ENCODE data around the gene ICOS. TPM values are rescaled to one million over a fixed set of nuclear protein-coding genes. Genes with fewer than 3 reads are reported as not detected.

ICOS gene
- total RNA-seq, 1 experiment from 2014 or later: not detected

DNA sequence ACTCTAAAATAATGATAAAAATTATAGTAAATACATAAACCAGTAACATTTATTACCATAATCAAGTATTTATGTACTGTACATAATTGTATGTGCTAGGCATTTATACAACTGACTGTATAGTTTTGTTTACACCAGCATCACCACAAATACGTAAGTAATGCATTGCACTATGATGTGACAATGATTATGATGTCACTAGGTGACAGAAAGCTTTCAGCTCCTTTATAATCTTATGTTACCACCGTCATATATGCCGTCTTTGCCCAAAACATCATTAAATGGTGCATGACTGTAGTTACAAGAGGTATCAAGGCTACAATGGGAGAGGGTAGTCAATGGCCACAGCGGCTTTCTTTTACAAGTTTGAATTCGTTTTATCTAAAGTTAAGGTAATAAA lies 60.1 kb downstream of the ICOS start:
- Histone ChIP-seq H2AFZ (ENCODE audit: low read length) (no peak overlapping the region), H3K4me2 (ENCODE audit: low read depth, low read length, poor library complexity, severe bottlenecking) (no peak overlapping the region), H3K27me3 (ENCODE audit: low read length) (no peaks in the 10 kb centered on the region), H3K4me3 (ENCODE audit: low read length) (no peak overlapping the region), H3K4me1 (ENCODE audit: low read length) (peaks cover 9% of the 10 kb centered on the region), H3K9me3 (ENCODE audit: low read length) (no peaks in the 10 kb centered on the region), H3K36me3 (ENCODE audit: insufficient read depth, low read length) (no peaks in the 10 kb centered on the region), H3K27ac (ENCODE audit: low read length) (no peak overlapping the region), H3K9ac (ENCODE audit: low read length) (no peak overlapping the region), H3K9me2 (replicated peaks; ENCODE audit: insufficient read depth, low read length) (no peaks in the 10 kb centered on the region), H4K20me1 (ENCODE audit: insufficient read depth, low read depth, low read length) (no peaks in the 10 kb centered on the region), H3K79me2 (ENCODE audit: low read length) (no peaks in the 10 kb centered on the region)
- no peak for DNase-seq

GRCh38 chr2:203997481-203997880 lies 60.9 kb downstream of the ICOS start:
- no peak overlapping the region for H3K27ac ChIP-seq (ENCODE audit: low read length)
- H3K27me3 ChIP-seq (ENCODE audit: low read length): no peaks in the 10 kb centered on the region
- H3K9me2 ChIP-seq (replicated peaks; ENCODE audit: insufficient read depth, low read length): no peaks in the 10 kb centered on the region
- H2AFZ ChIP-seq (ENCODE audit: low read length): no peak overlapping the region
- peaks cover 9% of the 10 kb centered on the region for H3K4me1 ChIP-seq (ENCODE audit: low read length)
- DNase-seq: no peak
- no peaks in the 10 kb centered on the region for H4K20me1 ChIP-seq (ENCODE audit: insufficient read depth, low read depth, low read length)
- no peaks in the 10 kb centered on the region for H3K79me2 ChIP-seq (ENCODE audit: low read length)
- no peaks in the 10 kb centered on the region for H3K36me3 ChIP-seq (ENCODE audit: insufficient read depth, low read length)
- H3K4me2 ChIP-seq (ENCODE audit: low read depth, low read length, poor library complexity, severe bottlenecking): no peak overlapping the region
- H3K9ac ChIP-seq (ENCODE audit: low read length): no peak overlapping the region
- no peaks in the 10 kb centered on the region for H3K9me3 ChIP-seq (ENCODE audit: low read length)
- H3K4me3 ChIP-seq (ENCODE audit: low read length): no peak overlapping the region

DNA sequence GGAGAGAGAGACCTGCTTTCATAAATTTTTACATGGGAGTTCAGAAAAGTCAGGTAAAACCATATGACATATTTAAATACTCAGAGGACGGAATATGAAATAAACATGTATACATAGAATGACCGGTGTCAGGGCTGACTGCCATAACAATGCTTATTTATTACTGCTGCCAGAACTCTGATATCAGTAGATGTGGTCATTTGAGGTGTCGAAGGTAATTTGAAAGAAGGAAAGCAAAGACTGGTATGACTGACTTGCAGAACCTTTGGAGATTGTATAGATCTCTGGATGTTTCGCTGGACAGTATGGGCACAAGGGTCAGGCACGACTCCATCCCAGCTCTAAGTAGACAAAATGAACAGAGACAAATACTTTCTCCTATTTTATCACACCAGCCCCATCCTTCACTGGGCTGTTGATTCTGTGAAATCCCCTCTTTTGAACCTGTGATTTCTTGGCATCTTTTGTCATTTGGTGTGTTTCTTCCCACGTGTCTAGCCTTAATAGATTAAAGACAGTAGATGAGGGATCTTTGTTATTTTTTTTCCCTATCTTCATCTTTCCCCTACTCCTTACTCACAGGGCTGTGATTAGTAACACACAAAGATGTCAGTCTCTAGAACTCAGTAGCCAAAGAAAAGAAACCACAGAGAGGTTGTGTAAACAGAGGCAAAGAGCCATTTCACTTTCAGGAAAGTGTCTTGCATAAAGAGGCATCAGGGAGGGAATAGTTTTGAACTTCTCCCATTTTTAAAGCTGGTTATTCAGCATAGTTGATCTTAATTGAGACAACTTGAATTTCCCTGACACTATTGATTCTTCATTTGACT lies 61.6 kb downstream of the ICOS start:
- Histone ChIP-seq H3K36me3 (ENCODE audit: insufficient read depth, low read length) (no peaks in the 10 kb centered on the region), H3K27ac (ENCODE audit: low read length) (no peak overlapping the region), H3K9me2 (replicated peaks; ENCODE audit: insufficient read depth, low read length) (no peaks in the 10 kb centered on the region), H3K79me2 (ENCODE audit: low read length) (no peaks in the 10 kb centered on the region), H2AFZ (ENCODE audit: low read length) (no peak overlapping the region), H4K20me1 (ENCODE audit: insufficient read depth, low read depth, low read length) (no peaks in the 10 kb centered on the region), H3K4me1 (ENCODE audit: low read length) (peaks cover 7% of the 10 kb centered on the region), H3K4me2 (ENCODE audit: low read depth, low read length, poor library complexity, severe bottlenecking) (no peak overlapping the region), H3K4me3 (ENCODE audit: low read length) (no peak overlapping the region), H3K9ac (ENCODE audit: low read length) (no peak overlapping the region), H3K27me3 (ENCODE audit: low read length) (no peaks in the 10 kb centered on the region), H3K9me3 (ENCODE audit: low read length) (no peaks in the 10 kb centered on the region)
- DNase-seq: no peak

DNA sequence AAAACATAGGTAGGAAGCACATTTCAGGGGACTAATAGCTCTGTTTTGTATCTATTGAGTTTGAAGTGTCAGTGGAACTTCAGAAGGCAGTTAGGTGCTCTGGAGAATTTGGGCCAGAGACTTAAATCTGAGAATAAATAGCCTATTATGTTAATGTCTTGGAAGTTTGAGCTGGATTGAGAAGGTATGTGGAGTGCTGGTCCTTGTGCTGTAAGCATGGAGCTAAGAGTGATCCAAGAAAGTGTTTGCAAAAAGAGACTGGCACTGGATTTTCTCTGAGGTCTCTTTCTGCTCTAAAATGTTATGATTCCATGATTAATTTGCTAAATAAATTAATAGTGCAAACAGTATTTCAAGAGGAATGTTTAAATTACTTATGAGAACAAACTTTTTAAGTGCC lies 63.3 kb downstream of the ICOS start:
- DNase-seq: no peak
- no peaks in the 10 kb centered on the region for H4K20me1 ChIP-seq (ENCODE audit: insufficient read depth, low read depth, low read length)
- no peak overlapping the region for H3K27ac ChIP-seq (ENCODE audit: low read length)
- H3K36me3 ChIP-seq (ENCODE audit: insufficient read depth, low read length): no peaks in the 10 kb centered on the region
- no peaks in the 10 kb centered on the region for H3K79me2 ChIP-seq (ENCODE audit: low read length)
- no peak overlapping the region for H3K4me2 ChIP-seq (ENCODE audit: low read depth, low read length, poor library complexity, severe bottlenecking)
- no peak overlapping the region for H2AFZ ChIP-seq (ENCODE audit: low read length)
- no peaks in the 10 kb centered on the region for H3K9me2 ChIP-seq (replicated peaks; ENCODE audit: insufficient read depth, low read length)
- no peak overlapping the region for H3K9ac ChIP-seq (ENCODE audit: low read length)
- H3K4me3 ChIP-seq (ENCODE audit: low read length): no peak overlapping the region
- H3K9me3 ChIP-seq (ENCODE audit: low read length): no peaks in the 10 kb centered on the region
- no peaks in the 10 kb centered on the region for H3K4me1 ChIP-seq (ENCODE audit: low read length)
- no peaks in the 10 kb centered on the region for H3K27me3 ChIP-seq (ENCODE audit: low read length)

DNA sequence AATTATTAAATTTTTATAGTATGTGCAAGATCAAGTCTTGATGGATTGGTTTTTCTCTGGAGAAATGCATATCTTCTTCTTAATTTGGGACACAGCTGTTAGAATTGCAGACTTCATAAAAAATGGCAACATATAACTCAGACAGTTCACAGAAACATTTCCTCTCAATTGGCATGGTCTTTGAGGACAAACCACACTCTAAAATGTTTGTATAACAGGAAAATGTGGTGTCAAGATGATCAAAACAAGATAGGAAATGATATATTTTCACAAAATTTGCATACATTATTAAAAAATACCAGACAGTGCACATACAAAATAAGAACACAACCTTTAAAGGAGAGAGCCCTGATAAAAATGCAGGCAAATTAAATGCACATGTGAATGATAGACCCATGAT lies 63.9 kb downstream of the ICOS start:
- no peaks in the 10 kb centered on the region for H3K79me2 ChIP-seq (ENCODE audit: low read length)
- H3K27ac ChIP-seq (ENCODE audit: low read length): no peak overlapping the region
- H3K36me3 ChIP-seq (ENCODE audit: insufficient read depth, low read length): no peaks in the 10 kb centered on the region
- H4K20me1 ChIP-seq (ENCODE audit: insufficient read depth, low read depth, low read length): no peaks in the 10 kb centered on the region
- H3K4me3 ChIP-seq (ENCODE audit: low read length): no peak overlapping the region
- H2AFZ ChIP-seq (ENCODE audit: low read length): no peak overlapping the region
- no peaks in the 10 kb centered on the region for H3K9me3 ChIP-seq (ENCODE audit: low read length)
- H3K9ac ChIP-seq (ENCODE audit: low read length): no peak overlapping the region
- DNase-seq: no peak
- H3K9me2 ChIP-seq (replicated peaks; ENCODE audit: insufficient read depth, low read length): no peaks in the 10 kb centered on the region
- H3K4me1 ChIP-seq (ENCODE audit: low read length): no peaks in the 10 kb centered on the region
- H3K4me2 ChIP-seq (ENCODE audit: low read depth, low read length, poor library complexity, severe bottlenecking): no peak overlapping the region
- no peaks in the 10 kb centered on the region for H3K27me3 ChIP-seq (ENCODE audit: low read length)

GRCh38 chr2:204003276-204003990 lies 66.9 kb downstream of the ICOS start:
- H3K4me1 ChIP-seq (ENCODE audit: low read length): no peaks in the 10 kb centered on the region
- no peaks in the 10 kb centered on the region for H3K36me3 ChIP-seq (ENCODE audit: insufficient read depth, low read length)
- DNase-seq: no peak
- no peak overlapping the region for H3K4me2 ChIP-seq (ENCODE audit: low read depth, low read length, poor library complexity, severe bottlenecking)
- H3K9me2 ChIP-seq (replicated peaks; ENCODE audit: insufficient read depth, low read length): no peaks in the 10 kb centered on the region
- no peaks in the 10 kb centered on the region for H4K20me1 ChIP-seq (ENCODE audit: insufficient read depth, low read depth, low read length)
- H3K27ac ChIP-seq (ENCODE audit: low read length): no peak overlapping the region
- H3K9me3 ChIP-seq (ENCODE audit: low read length): no peaks in the 10 kb centered on the region
- no peak overlapping the region for H3K4me3 ChIP-seq (ENCODE audit: low read length)
- H3K27me3 ChIP-seq (ENCODE audit: low read length): no peaks in the 10 kb centered on the region
- H3K79me2 ChIP-seq (ENCODE audit: low read length): no peaks in the 10 kb centered on the region
- H3K9ac ChIP-seq (ENCODE audit: low read length): no peak overlapping the region
- H2AFZ ChIP-seq (ENCODE audit: low read length): no peak overlapping the region

GRCh38 chr2:204004912-204005311 lies 68.3 kb downstream of the ICOS start:
- Histone ChIP-seq H3K36me3 (ENCODE audit: insufficient read depth, low read length) (no peaks in the 10 kb centered on the region), H3K4me1 (ENCODE audit: low read length) (no peaks in the 10 kb centered on the region), H3K9ac (ENCODE audit: low read length) (no peak overlapping the region), H3K9me2 (replicated peaks; ENCODE audit: insufficient read depth, low read length) (no peaks in the 10 kb centered on the region), H2AFZ (ENCODE audit: low read length) (no peak overlapping the region), H3K9me3 (ENCODE audit: low read length) (no peaks in the 10 kb centered on the region), H3K79me2 (ENCODE audit: low read length) (no peaks in the 10 kb centered on the region), H3K27me3 (ENCODE audit: low read length) (no peaks in the 10 kb centered on the region), H3K4me2 (ENCODE audit: low read depth, low read length, poor library complexity, severe bottlenecking) (no peak overlapping the region), H3K4me3 (ENCODE audit: low read length) (no peak overlapping the region), H4K20me1 (ENCODE audit: insufficient read depth, low read depth, low read length) (no peaks in the 10 kb centered on the region), H3K27ac (ENCODE audit: low read length) (no peak overlapping the region)
- no peak for DNase-seq

- H3K9me2 ChIP-seq (replicated peaks; ENCODE audit: insufficient read depth, low read length): no peaks in the 10 kb centered on the region
- no peak overlapping the region for H2AFZ ChIP-seq (ENCODE audit: low read length)
- no peaks in the 10 kb centered on the region for H4K20me1 ChIP-seq (ENCODE audit: insufficient read depth, low read depth, low read length)
- H3K27ac ChIP-seq (ENCODE audit: low read length): no peak overlapping the region
- H3K27me3 ChIP-seq (ENCODE audit: low read length): no peaks in the 10 kb centered on the region
- DNase-seq: no peak
- H3K9me3 ChIP-seq (ENCODE audit: low read length): no peaks in the 10 kb centered on the region
- no peaks in the 10 kb centered on the region for H3K36me3 ChIP-seq (ENCODE audit: insufficient read depth, low read length)
- no peaks in the 10 kb centered on the region for H3K79me2 ChIP-seq (ENCODE audit: low read length)
- no peak overlapping the region for H3K9ac ChIP-seq (ENCODE audit: low read length)
- no peak overlapping the region for H3K4me2 ChIP-seq (ENCODE audit: low read depth, low read length, poor library complexity, severe bottlenecking)
- no peaks in the 10 kb centered on the region for H3K4me1 ChIP-seq (ENCODE audit: low read length)
- H3K4me3 ChIP-seq (ENCODE audit: low read length): no peak overlapping the region
Observed at GRCh38 chr2:204005940-204006721, 69.6 kb downstream of the ICOS start.

All from Karpas-422 (cell line).